GM12875 (cell line): ENCODE data around the gene CCL23.

ENCODE experiments used
- H3K4me3 ChIP-seq: one replicate; pipeline ENCODE4 v1.5.1; 2011; ENCODE audit warnings: low read depth, low read length, control low read depth
- TF ChIP-seq, protein P1 (sequence below): IDR thresholded peaks from 2 replicates; pipeline ENCODE4 v1.5.1; 2011; ENCODE audit warnings: low read depth, mild to moderate bottlenecking, control low read depth, inconsistent platforms, low read length, moderate library complexity, borderline replicate concordance; ENCODE audit not compliant: insufficient read depth

The CCL23 gene

DNA sequence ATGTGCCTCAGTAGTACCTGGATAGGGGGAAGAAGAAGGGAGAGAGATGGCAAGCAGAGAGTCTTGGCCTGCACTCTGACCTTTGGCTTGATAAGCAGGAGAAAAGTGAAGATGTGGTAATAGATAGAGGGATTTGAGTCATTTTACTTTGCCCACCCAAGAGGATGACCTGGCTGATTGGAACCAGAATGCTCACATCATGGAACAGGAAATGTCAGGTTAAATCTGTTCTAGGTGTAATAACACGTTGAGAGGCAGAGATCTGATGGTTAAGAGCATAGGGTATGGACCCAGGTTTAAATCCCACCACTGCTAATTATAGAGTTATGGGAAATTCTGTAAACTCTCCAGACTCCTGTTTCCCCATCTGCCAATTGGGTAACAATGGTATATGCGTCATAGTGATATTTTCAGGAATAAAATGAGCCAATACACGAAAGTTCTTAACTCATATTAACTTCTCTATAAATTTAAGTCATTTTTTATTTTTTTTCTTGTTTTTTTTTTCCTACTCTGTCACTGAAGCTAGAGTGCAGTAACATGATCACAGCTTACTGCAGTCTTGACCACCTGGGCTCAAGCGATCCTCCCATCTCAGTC lies 38.2 kb upstream of the CCL23 start:
- no peak overlapping the region for H3K4me3 ChIP-seq
- TF ChIP-seq, protein P1, sequence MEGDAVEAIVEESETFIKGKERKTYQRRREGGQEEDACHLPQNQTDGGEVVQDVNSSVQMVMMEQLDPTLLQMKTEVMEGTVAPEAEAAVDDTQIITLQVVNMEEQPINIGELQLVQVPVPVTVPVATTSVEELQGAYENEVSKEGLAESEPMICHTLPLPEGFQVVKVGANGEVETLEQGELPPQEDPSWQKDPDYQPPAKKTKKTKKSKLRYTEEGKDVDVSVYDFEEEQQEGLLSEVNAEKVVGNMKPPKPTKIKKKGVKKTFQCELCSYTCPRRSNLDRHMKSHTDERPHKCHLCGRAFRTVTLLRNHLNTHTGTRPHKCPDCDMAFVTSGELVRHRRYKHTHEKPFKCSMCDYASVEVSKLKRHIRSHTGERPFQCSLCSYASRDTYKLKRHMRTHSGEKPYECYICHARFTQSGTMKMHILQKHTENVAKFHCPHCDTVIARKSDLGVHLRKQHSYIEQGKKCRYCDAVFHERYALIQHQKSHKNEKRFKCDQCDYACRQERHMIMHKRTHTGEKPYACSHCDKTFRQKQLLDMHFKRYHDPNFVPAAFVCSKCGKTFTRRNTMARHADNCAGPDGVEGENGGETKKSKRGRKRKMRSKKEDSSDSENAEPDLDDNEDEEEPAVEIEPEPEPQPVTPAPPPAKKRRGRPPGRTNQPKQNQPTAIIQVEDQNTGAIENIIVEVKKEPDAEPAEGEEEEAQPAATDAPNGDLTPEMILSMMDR = no peak

DNA sequence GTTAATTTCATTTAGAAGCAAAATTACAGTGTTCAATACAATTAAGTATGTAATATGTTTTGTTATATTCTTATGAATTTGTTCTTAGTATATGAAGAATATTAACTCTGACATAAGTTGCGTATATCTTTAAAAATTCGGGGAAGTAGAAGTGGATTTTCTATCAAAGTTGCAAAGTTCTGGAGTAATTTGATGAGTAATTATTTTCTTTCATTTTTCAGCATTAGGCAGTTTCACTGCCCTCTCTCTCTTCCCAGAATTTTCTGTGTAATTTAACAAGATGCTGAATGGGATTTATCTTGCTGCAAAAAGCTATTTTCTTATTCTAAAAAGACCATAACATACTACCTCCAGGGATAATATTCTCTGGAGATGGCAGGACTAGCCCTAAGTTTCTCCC lies 37.4 kb upstream of the CCL23 start:
- TF ChIP-seq, protein P1 = no peak
- H3K4me3 ChIP-seq = no peak overlapping the region

DNA sequence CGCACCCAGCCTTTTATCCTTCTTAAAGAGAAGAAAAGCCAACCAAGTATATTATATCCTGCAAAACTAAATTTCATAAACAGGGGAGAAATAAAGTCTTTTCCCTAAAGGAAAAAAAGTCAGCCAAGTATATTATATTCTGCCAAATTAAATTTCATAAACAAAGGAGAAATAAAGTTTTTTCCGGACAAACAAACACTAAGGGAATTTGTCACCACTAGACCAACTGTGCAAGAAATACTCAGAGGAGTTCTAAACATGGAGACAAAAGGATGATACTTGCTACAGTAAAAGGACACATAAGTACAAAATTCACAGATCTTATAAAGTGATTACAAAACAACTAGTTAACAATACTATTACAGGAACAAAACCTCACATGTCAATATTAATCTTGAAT lies 31.9 kb upstream of the CCL23 start:
- TF ChIP-seq, protein P1 = no peak
- H3K4me3 ChIP-seq = no peak overlapping the region

DNA sequence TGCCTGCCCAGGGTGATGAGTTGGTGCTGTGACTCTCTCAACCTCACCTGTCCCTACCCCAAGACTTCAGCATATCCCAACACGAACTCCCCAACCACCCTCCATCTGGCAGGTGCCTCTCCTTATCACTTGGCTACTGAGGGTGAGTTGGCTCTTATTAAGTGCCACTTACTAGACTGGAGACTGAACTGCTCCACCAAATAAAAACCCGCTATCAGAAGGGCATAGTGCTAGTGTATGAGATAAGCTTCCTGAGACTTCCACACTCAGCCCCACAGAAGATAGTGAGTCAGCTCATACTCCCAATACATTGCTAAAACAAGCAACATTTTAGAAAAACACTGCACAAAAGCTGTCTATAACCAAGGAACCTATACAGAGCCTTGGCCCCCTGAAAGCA lies 30.3 kb upstream of the CCL23 start:
- H3K4me3 ChIP-seq = no peak overlapping the region
- TF ChIP-seq, protein P1 = no peak

DNA sequence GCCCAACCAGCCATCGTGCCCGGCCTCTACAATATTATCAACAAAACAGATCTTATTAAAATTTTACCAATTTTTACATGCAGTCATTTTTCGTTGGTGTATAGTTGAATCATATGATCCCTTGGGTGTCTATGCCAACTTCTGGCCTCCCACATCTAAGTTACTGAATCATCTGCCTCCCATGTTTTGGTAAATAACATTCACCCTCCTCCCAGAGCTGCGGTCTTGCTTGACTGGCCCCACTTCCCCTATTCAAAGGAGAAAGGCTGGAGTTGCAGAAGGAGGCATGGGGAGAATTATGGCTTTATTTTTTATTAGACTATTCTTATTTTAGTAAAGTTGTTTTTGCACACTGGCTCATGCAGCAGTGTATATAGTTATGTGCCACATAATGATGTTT lies 18.5 kb upstream of the CCL23 start:
- TF ChIP-seq, protein P1 = no peak

DNA sequence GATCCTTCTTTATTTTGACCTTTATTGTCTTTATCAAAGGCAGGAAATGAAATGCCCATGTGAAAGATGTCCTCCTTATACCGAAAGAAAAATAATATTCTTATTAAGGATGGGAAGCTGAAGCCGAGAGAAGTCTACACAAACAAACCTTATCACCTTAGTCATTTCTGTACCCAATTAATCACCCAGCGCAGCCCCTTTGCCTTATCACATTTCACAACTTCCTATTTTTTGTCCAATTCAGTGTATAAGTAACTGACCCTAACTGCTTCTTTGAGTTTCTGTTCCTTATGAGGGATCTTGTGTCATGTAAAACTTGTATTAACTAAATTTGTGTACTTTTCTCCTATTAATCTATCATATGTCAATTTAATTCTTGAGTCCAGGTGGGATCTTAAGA lies 16.4 kb upstream of the CCL23 start:
- TF ChIP-seq, protein P1 = no peak
- H3K4me3 ChIP-seq = no peak overlapping the region

More for the DNA sequence above, 18.5 kb upstream of the CCL23 start:
- no peak overlapping the region for H3K4me3 ChIP-seq

DNA sequence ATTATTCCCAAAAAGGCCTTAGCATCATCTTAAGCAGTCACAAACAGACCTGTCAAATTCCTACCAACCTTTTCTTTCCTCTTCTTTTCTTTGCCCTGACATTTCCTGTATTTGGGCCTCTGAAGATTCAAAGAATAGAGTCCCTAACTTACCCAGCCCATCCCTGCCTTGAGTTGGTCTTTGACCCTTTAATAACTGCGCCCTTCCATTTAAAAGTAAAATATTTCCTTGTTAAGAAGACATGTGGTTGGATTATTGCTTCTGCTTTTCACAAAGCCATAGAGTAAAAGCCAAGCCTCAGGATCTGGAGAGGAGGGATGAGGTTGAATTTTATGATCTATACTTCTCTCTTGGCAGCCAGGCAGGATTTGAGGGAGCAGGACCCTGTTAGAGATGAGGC lies 13.2 kb upstream of the CCL23 start:
- H3K4me3 ChIP-seq = no peak overlapping the region
- TF ChIP-seq, protein P1 = no peak
